Upper lobe of left lung (tissue), 4 donors: ENCODE data around the gene SLC9A9.

Source experiments
- EP300 ChIP-seq, 4 donors: sonication (generic); formaldehyde crosslinking; IDR thresholded peaks; one replicate each; pipeline ENCODE4 v1.5.1; 2017; ENCODE audit warnings: antibody characterized with exemption in 4 of 4, control low read depth in 2 of 4
- POLR2A ChIP-seq, 4 donors: fragments of 450-650 bp; IDR thresholded peaks; one replicate each; pipeline ENCODE4 v1.5.1; 2016 to 2017; ENCODE audit warnings: antibody characterized with exemption in 4 of 4, mild to moderate bottlenecking in 2 of 4
- POLR2AphosphoS5 ChIP-seq, 2 donors: sonication (generic); formaldehyde crosslinking; IDR thresholded peaks; one replicate each; pipeline ENCODE4 v1.5.1; 2017; ENCODE audit warnings: antibody characterized with exemption in 2 of 2
- TF ChIP-seq, protein P1 (sequence below), 6 experiments: fragments of 450-650 bp in 4 of 6; fragments of 200-600 bp in 2 of 6; sonication (generic) in 2 of 6; IDR thresholded peaks; one replicate each; pipeline ENCODE4 v1.5.1; 2016 to 2019; ENCODE audit warnings: antibody characterized with exemption in 6 of 6

- TF ChIP-seq, protein P1, sequence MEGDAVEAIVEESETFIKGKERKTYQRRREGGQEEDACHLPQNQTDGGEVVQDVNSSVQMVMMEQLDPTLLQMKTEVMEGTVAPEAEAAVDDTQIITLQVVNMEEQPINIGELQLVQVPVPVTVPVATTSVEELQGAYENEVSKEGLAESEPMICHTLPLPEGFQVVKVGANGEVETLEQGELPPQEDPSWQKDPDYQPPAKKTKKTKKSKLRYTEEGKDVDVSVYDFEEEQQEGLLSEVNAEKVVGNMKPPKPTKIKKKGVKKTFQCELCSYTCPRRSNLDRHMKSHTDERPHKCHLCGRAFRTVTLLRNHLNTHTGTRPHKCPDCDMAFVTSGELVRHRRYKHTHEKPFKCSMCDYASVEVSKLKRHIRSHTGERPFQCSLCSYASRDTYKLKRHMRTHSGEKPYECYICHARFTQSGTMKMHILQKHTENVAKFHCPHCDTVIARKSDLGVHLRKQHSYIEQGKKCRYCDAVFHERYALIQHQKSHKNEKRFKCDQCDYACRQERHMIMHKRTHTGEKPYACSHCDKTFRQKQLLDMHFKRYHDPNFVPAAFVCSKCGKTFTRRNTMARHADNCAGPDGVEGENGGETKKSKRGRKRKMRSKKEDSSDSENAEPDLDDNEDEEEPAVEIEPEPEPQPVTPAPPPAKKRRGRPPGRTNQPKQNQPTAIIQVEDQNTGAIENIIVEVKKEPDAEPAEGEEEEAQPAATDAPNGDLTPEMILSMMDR (IDR thresholded peaks at IDR 0.05) = no peak
- TF ChIP-seq POLR2AphosphoS5 (IDR thresholded peaks at IDR 0.05) (no peak), POLR2A (IDR thresholded peaks at IDR 0.05) (no peak), EP300 (IDR thresholded peaks at IDR 0.05) (no peak)
Observed at GRCh38 chr3:143329567-143330211, 518.6 kb downstream of the SLC9A9 start.
